ENCODE measurements around the gene TBC1D14. TPM values are rescaled to one million over a fixed set of nuclear protein-coding genes. Genes with fewer than 3 reads are reported as not detected.

TBC1D14 gene
- polyA plus RNA-seq, 2 donors, result 13.4 to 23.2 TPM

DNA sequence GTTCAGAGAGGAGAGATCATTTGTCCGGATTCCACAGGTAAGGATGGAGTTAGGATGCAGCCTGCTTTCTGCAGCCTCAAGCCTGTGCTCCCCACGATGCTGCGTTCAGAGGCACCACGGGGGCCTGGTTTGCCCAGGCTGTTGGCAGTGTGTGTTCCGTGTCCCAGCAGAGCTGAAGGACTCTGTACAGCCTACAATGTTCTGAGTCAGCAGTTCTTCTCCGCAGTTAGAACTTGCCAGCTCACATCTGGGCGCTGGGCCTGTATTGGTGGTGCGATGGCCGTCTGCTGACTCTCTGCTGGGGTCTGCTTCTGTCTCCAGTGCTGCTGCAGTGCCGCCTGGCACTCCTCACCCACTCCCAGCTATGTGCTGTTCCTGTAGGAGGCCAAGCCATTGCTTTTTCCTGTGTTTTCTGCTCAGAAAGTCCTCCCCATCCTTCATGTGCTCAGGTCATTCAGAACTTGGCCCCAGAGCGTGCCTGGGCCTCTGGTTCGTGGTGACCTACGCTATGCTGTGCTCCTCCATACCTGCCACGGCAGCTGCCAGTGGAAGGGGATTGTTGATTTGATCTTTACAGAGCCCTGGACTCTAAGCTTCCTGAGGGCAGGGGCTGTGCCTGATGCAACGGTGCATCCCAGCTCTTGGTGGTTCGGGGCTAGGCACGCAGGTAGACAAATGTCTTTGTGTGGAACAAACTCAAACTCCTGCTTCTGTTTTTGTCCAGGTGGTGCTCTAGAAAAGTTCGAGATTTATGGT is 91.0 kb downstream of the TBC1D14 start:
- Histone ChIP-seq H3K27me3 (ENCODE audit: control insufficient read depth in 1 of 2, insufficient read depth in 2 of 2, low read length in 2 of 2) (no peaks in the 10 kb centered on the region), H3K36me3 (ENCODE audit: control insufficient read depth in 2 of 2, insufficient read depth in 2 of 2, low read length in 1 of 2) (peaks cover 14 to 35% of the 10 kb centered on the region in 2 donors), H3K4me3 (ENCODE audit: low read depth in 1 of 2, low read length in 2 of 2) (no peak overlapping the region), H3K27ac (ENCODE audit: low read depth in 2 of 2, low read length in 1 of 2) (no peak overlapping the region), H3K9me3 (ENCODE audit: control insufficient read depth in 2 of 2, insufficient read depth in 1 of 2, low read depth in 1 of 2, low read length in 1 of 2) (no peaks in the 10 kb centered on the region), H3K4me1 (ENCODE audit: control insufficient read depth in 2 of 2, insufficient read depth in 2 of 2, low read length in 1 of 2) (peaks cover 0 to 8% of the 10 kb centered on the region in 2 donors)
- WGBS, 2 donors, result 93 to 95% methylated on average over 18 of the region's 18 CpGs

- H3K36me3 ChIP-seq (ENCODE audit: control insufficient read depth in 2 of 2, insufficient read depth in 2 of 2, low read length in 1 of 2), result peaks cover 14 to 35% of the 10 kb centered on the region in 2 donors
- H3K27me3 ChIP-seq (ENCODE audit: control insufficient read depth in 1 of 2, insufficient read depth in 2 of 2, low read length in 2 of 2), result no peaks in the 10 kb centered on the region
- no peaks in the 10 kb centered on the region for H3K9me3 ChIP-seq (ENCODE audit: control insufficient read depth in 2 of 2, insufficient read depth in 1 of 2, low read depth in 1 of 2, low read length in 1 of 2)
- no peak overlapping the region for H3K4me3 ChIP-seq (ENCODE audit: low read depth in 1 of 2, low read length in 2 of 2)
- H3K27ac ChIP-seq (ENCODE audit: low read depth in 2 of 2, low read length in 1 of 2), result no peak overlapping the region
- peaks cover 0 to 8% of the 10 kb centered on the region in 2 donors for H3K4me1 ChIP-seq (ENCODE audit: control insufficient read depth in 2 of 2, insufficient read depth in 2 of 2, low read length in 1 of 2)
- 84 to 94% methylated on average over 7 of the region's 7 CpGs for WGBS, 2 donors
Observed at GRCh38 chr4:7001271-7001670, 91.6 kb downstream of the TBC1D14 start.

- peak overlapping the region in 1 of 2 donors; percentile 25 for H3K27ac ChIP-seq (ENCODE audit: low read depth in 2 of 2, low read length in 1 of 2)
- no peak overlapping the region for H3K4me3 ChIP-seq (ENCODE audit: low read depth in 1 of 2, low read length in 2 of 2)
- peaks cover 16 to 32% of the 10 kb centered on the region in 2 donors for H3K36me3 ChIP-seq (ENCODE audit: control insufficient read depth in 2 of 2, insufficient read depth in 2 of 2, low read length in 1 of 2)
- no peaks in the 10 kb centered on the region for H3K9me3 ChIP-seq (ENCODE audit: control insufficient read depth in 2 of 2, insufficient read depth in 1 of 2, low read depth in 1 of 2, low read length in 1 of 2)
- WGBS, 2 donors, result 57 to 73% methylated on average over 7 of the region's 7 CpGs
- no peaks in the 10 kb centered on the region for H3K27me3 ChIP-seq (ENCODE audit: control insufficient read depth in 1 of 2, insufficient read depth in 2 of 2, low read length in 2 of 2)
- peaks cover 0 to 8% of the 10 kb centered on the region in 2 donors for H3K4me1 ChIP-seq (ENCODE audit: control insufficient read depth in 2 of 2, insufficient read depth in 2 of 2, low read length in 1 of 2)
Observed at GRCh38 chr4:7002336-7002735, 92.7 kb downstream of the TBC1D14 start.

DNA sequence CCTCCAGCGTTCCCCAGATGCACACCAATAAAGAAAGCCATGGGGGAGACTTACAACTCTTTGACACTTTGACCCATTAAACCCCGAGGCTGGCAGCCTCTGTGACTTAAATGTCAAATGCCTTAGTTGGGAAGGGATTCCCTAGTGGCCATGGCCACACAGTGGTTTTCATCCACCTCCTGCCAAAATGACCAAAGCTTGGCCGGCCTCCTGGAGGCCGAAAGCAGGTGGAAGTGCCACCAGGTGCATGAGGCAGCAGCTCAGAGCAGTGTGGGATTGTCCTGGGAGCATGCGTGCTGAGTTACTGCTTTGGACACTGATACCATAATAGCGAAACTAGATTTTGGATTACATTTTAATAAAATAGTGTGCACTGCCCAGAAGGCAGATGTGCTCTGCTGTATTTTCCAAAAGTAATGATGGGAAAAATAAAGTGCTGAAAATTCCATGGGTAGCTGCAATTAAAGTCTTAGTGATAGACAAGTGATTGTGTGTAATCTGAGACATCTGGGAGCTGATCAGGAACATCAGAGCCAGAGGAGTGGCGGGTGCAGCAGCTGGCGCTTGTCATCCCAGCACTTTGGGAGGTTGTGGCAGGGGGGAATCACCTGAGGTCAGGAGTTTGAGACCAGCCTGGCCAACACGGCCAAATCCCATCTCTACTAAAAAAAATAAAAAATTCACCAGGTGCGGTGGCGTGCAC is 93.7 kb downstream of the TBC1D14 start:
- WGBS, 2 donors, result 83 to 86% methylated on average over 11 of the region's 11 CpGs
- Histone ChIP-seq H3K4me1 (ENCODE audit: control insufficient read depth in 2 of 2, insufficient read depth in 2 of 2, low read length in 1 of 2) (peaks cover 0 to 8% of the 10 kb centered on the region in 2 donors), H3K27ac (ENCODE audit: low read depth in 2 of 2, low read length in 1 of 2) (no peak overlapping the region), H3K9me3 (ENCODE audit: control insufficient read depth in 2 of 2, insufficient read depth in 1 of 2, low read depth in 1 of 2, low read length in 1 of 2) (no peaks in the 10 kb centered on the region), H3K36me3 (ENCODE audit: control insufficient read depth in 2 of 2, insufficient read depth in 2 of 2, low read length in 1 of 2) (peaks cover 22 to 32% of the 10 kb centered on the region in 2 donors), H3K4me3 (ENCODE audit: low read depth in 1 of 2, low read length in 2 of 2) (no peak overlapping the region), H3K27me3 (ENCODE audit: control insufficient read depth in 1 of 2, insufficient read depth in 2 of 2, low read length in 2 of 2) (no peaks in the 10 kb centered on the region)

- no peaks in the 10 kb centered on the region for H3K27me3 ChIP-seq (ENCODE audit: control insufficient read depth in 1 of 2, insufficient read depth in 2 of 2, low read length in 2 of 2)
- peaks cover 0 to 8% of the 10 kb centered on the region in 2 donors for H3K4me1 ChIP-seq (ENCODE audit: control insufficient read depth in 2 of 2, insufficient read depth in 2 of 2, low read length in 1 of 2)
- no peaks in the 10 kb centered on the region for H3K9me3 ChIP-seq (ENCODE audit: control insufficient read depth in 2 of 2, insufficient read depth in 1 of 2, low read depth in 1 of 2, low read length in 1 of 2)
- H3K27ac ChIP-seq (ENCODE audit: low read depth in 2 of 2, low read length in 1 of 2), result no peak overlapping the region
- H3K4me3 ChIP-seq (ENCODE audit: low read depth in 1 of 2, low read length in 2 of 2), result no peak overlapping the region
- H3K36me3 ChIP-seq (ENCODE audit: control insufficient read depth in 2 of 2, insufficient read depth in 2 of 2, low read length in 1 of 2), result peaks cover 22 to 32% of the 10 kb centered on the region in 2 donors
- 75 to 77% methylated on average over 8 of the region's 8 CpGs for WGBS, 2 donors
Observed at GRCh38 chr4:7003879-7004240, 94.2 kb downstream of the TBC1D14 start.

GRCh38 chr4:7004331-7004730 is 94.7 kb downstream of the TBC1D14 start:
- H3K36me3 ChIP-seq (ENCODE audit: control insufficient read depth in 2 of 2, insufficient read depth in 2 of 2, low read length in 1 of 2), result peaks cover 21 to 31% of the 10 kb centered on the region in 2 donors
- peak overlapping the region in 1 of 2 donors; percentile 1 for H3K27ac ChIP-seq (ENCODE audit: low read depth in 2 of 2, low read length in 1 of 2)
- no peak overlapping the region for H3K4me3 ChIP-seq (ENCODE audit: low read depth in 1 of 2, low read length in 2 of 2)
- H3K9me3 ChIP-seq (ENCODE audit: control insufficient read depth in 2 of 2, insufficient read depth in 1 of 2, low read depth in 1 of 2, low read length in 1 of 2), result no peaks in the 10 kb centered on the region
- 68 to 81% methylated on average over 4 of the region's 4 CpGs for WGBS, 2 donors
- H3K4me1 ChIP-seq (ENCODE audit: control insufficient read depth in 2 of 2, insufficient read depth in 2 of 2, low read length in 1 of 2), result peaks cover 0 to 5% of the 10 kb centered on the region in 2 donors
- no peaks in the 10 kb centered on the region for H3K27me3 ChIP-seq (ENCODE audit: control insufficient read depth in 1 of 2, insufficient read depth in 2 of 2, low read length in 2 of 2)

DNA sequence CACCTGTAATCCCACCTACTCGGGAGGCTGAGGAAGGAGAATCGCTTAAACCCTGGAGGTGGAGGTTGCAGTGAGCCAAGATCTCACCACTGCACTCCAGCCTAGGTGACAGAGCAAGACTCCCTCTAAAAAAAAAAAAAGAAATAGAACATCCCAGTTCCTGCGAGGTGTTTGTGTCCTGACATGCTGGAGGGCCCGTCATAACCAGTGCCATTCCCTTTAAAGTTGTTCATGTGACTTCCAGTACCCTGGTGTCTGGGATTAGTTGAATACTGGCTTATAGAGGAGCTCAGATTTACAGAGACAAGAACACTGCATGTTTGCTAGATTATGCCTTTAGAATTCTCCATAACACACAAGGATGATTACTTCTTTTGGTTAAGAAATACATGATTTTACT is 95.9 kb downstream of the TBC1D14 start:
- H3K36me3 ChIP-seq (ENCODE audit: control insufficient read depth in 2 of 2, insufficient read depth in 2 of 2, low read length in 1 of 2), result peaks cover 14 to 22% of the 10 kb centered on the region in 2 donors
- no peaks in the 10 kb centered on the region for H3K9me3 ChIP-seq (ENCODE audit: control insufficient read depth in 2 of 2, insufficient read depth in 1 of 2, low read depth in 1 of 2, low read length in 1 of 2)
- H3K27ac ChIP-seq (ENCODE audit: low read depth in 2 of 2, low read length in 1 of 2), result no peak overlapping the region
- H3K4me3 ChIP-seq (ENCODE audit: low read depth in 1 of 2, low read length in 2 of 2), result no peak overlapping the region
- WGBS, 2 donors, result 62 to 73% methylated on average over 4 of the region's 4 CpGs
- peaks cover 0 to 2% of the 10 kb centered on the region in 2 donors for H3K4me1 ChIP-seq (ENCODE audit: control insufficient read depth in 2 of 2, insufficient read depth in 2 of 2, low read length in 1 of 2)
- H3K27me3 ChIP-seq (ENCODE audit: control insufficient read depth in 1 of 2, insufficient read depth in 2 of 2, low read length in 2 of 2), result no peaks in the 10 kb centered on the region

GRCh38 chr4:7006411-7006810 is 96.8 kb downstream of the TBC1D14 start:
- H3K27ac ChIP-seq (ENCODE audit: low read depth in 2 of 2, low read length in 1 of 2), result no peak overlapping the region
- no peak overlapping the region for H3K4me3 ChIP-seq (ENCODE audit: low read depth in 1 of 2, low read length in 2 of 2)
- 48 to 65% methylated on average over 3 of the region's 3 CpGs for WGBS, 2 donors
- H3K4me1 ChIP-seq (ENCODE audit: control insufficient read depth in 2 of 2, insufficient read depth in 2 of 2, low read length in 1 of 2), result peaks cover 0 to 2% of the 10 kb centered on the region in 2 donors
- H3K9me3 ChIP-seq (ENCODE audit: control insufficient read depth in 2 of 2, insufficient read depth in 1 of 2, low read depth in 1 of 2, low read length in 1 of 2), result no peaks in the 10 kb centered on the region
- H3K36me3 ChIP-seq (ENCODE audit: control insufficient read depth in 2 of 2, insufficient read depth in 2 of 2, low read length in 1 of 2), result peaks cover 7 to 17% of the 10 kb centered on the region in 2 donors
- no peaks in the 10 kb centered on the region for H3K27me3 ChIP-seq (ENCODE audit: control insufficient read depth in 1 of 2, insufficient read depth in 2 of 2, low read length in 2 of 2)

GRCh38 chr4:7007142-7007907 is 97.7 kb downstream of the TBC1D14 start:
- peaks cover 0 to 2% of the 10 kb centered on the region in 2 donors for H3K4me1 ChIP-seq (ENCODE audit: control insufficient read depth in 2 of 2, insufficient read depth in 2 of 2, low read length in 1 of 2)
- H3K36me3 ChIP-seq (ENCODE audit: control insufficient read depth in 2 of 2, insufficient read depth in 2 of 2, low read length in 1 of 2), result peaks cover 7 to 16% of the 10 kb centered on the region in 2 donors
- no peaks in the 10 kb centered on the region for H3K27me3 ChIP-seq (ENCODE audit: control insufficient read depth in 1 of 2, insufficient read depth in 2 of 2, low read length in 2 of 2)
- 80 to 88% methylated on average over 12 of the region's 12 CpGs for WGBS, 2 donors
- no peaks in the 10 kb centered on the region for H3K9me3 ChIP-seq (ENCODE audit: control insufficient read depth in 2 of 2, insufficient read depth in 1 of 2, low read depth in 1 of 2, low read length in 1 of 2)
- H3K4me3 ChIP-seq (ENCODE audit: low read depth in 1 of 2, low read length in 2 of 2), result no peak overlapping the region
- peak overlapping the region in 1 of 2 donors; percentile 36 for H3K27ac ChIP-seq (ENCODE audit: low read depth in 2 of 2, low read length in 1 of 2)

All from esophagus (tissue), 2 donors.